SK-N-MC (cell line): Measurements from ENCODE around the gene NAT16.

ENCODE experiments used
- EZH2 ChIP-seq: fragments of 200-600 bp; sonication (generic); IDR thresholded peaks from one replicate; pipeline ENCODE4 v1.6.1; 2017; ENCODE audit warnings: antibody characterized with exemption
- POLR2AphosphoS5 ChIP-seq: IDR thresholded peaks from 2 replicates; pipeline ENCODE4 v1.6.1; 2012; ENCODE audit warnings: mild to moderate bottlenecking, low read depth, low read length, borderline replicate concordance

- no peak for TF ChIP-seq EZH2
- TF ChIP-seq POLR2AphosphoS5: no peak
These were observed 7.9 kb downstream of the NAT16 start for GRCh38 chr7:101172005-101172853.
